ENCODE data around the gene CAMTA1. TPM values are rescaled to one million over a fixed set of nuclear protein-coding genes. Genes with fewer than 3 reads are reported as not detected.

The CAMTA1 gene
- total RNA-seq, 1 experiment from 2014 or later = 69.5 TPM

- no peak overlapping the region for H2AFZ ChIP-seq (ENCODE audit: low read depth, low read length, poor library complexity, severe bottlenecking)
- H3K27me3 ChIP-seq (ENCODE audit: insufficient read depth, low read length) = peaks cover 32% of the 10 kb centered on the region; the same call in 1 of the 2 replicates
- no peak for DNase-seq (ENCODE audit: low read depth, low spot score)
- no peaks in the 10 kb centered on the region for H3K79me2 ChIP-seq (ENCODE audit: insufficient read depth, low read length)
- TF ChIP-seq CEBPB (IDR thresholded peaks at IDR 0.05; ENCODE audit: low read depth) (no peak), TCF7L2 (IDR thresholded peaks at IDR 0.05; ENCODE audit: borderline replicate concordance, extremely low read depth, insufficient read depth, insufficient read length) (no peak), POLR2A (IDR thresholded peaks at IDR 0.05; ENCODE audit: borderline replicate concordance, extremely low read depth, insufficient read depth, insufficient read length) (no peak), ATF3 (IDR thresholded peaks at IDR 0.05) (no peak), POLR2AphosphoS5 (IDR thresholded peaks at IDR 0.05; ENCODE audit: low read depth, low read length) (no peak), YY1 (IDR thresholded peaks at IDR 0.05; ENCODE audit: extremely low read depth, insufficient replicate concordance, low read depth, low read length) (no peak)
- POLR2A ChIA-PET = no interaction called here
- H3K4me2 ChIP-seq (ENCODE audit: low read length) = no peak overlapping the region
- BruUV-seq (replicated peaks) = no TSS peak
- intact Hi-C loops (cut with micrococcal nuclease) = no loop called here
- RAD21 ChIA-PET (ENCODE audit: low non-redundant PET in 1 of 2, low total read pairs in 2 of 2, uncharacterized antibody in 2 of 2, unreplicated experiment in 2 of 2) = no interaction called here
- H3K36me3 ChIP-seq (ENCODE audit: control insufficient read depth in 1 of 2, insufficient read depth in 2 of 2, low read length in 2 of 2) = no peaks in the 10 kb centered on the region
- no peaks in the 10 kb centered on the region for H3K9me3 ChIP-seq (ENCODE audit: control insufficient read depth in 1 of 2, insufficient read depth in 1 of 2, low read depth in 1 of 2, low read length in 2 of 2)
- no peaks in the 10 kb centered on the region for H4K20me1 ChIP-seq (ENCODE audit: insufficient read depth)
- no peaks in the 10 kb centered on the region for H3K9me2 ChIP-seq (ENCODE audit: insufficient read depth)
- H3K9ac ChIP-seq (ENCODE audit: low read length) = no peak overlapping the region
- CTCF ChIA-PET = interaction anchor here (1.4 kb wide), 1 partner anchor 16 kb away, joined by 3 read pairs; no protein-coding TSS in a partner anchor
- H3K4me3 ChIP-seq (replicated peaks in 1 of 2; ENCODE audit: low read depth in 1 of 2, low read length in 2 of 2) = no peak overlapping the region
- H3K4me1 ChIP-seq (ENCODE audit: control insufficient read depth in 1 of 2, insufficient read depth in 2 of 2, low read length in 2 of 2) = no peaks in the 10 kb centered on the region
- H3K27ac ChIP-seq (ENCODE audit: low read depth, low read length) = no peak overlapping the region
- ATAC-seq = no peak
Measured at GRCh38 chr1:7086106-7086505, 300.9 kb downstream of the CAMTA1 start.

- Histone ChIP-seq H3K9me2 (ENCODE audit: insufficient read depth) (no peaks in the 10 kb centered on the region), H3K27ac (ENCODE audit: low read depth, low read length) (no peak overlapping the region), H3K27me3 (ENCODE audit: insufficient read depth, low read length) (peaks cover 50% of the 10 kb centered on the region), H3K9me3 (ENCODE audit: control insufficient read depth in 1 of 2, insufficient read depth in 1 of 2, low read depth in 1 of 2, low read length in 2 of 2) (no peaks in the 10 kb centered on the region), H3K4me1 (ENCODE audit: control insufficient read depth in 1 of 2, insufficient read depth in 2 of 2, low read length in 2 of 2) (no peaks in the 10 kb centered on the region), H4K20me1 (ENCODE audit: insufficient read depth) (no peaks in the 10 kb centered on the region), H3K4me2 (ENCODE audit: low read length) (no peak overlapping the region), H3K79me2 (ENCODE audit: insufficient read depth, low read length) (no peaks in the 10 kb centered on the region), H3K9ac (ENCODE audit: low read length) (no peak overlapping the region), H3K4me3 (replicated peaks in 1 of 2; ENCODE audit: low read depth in 1 of 2, low read length in 2 of 2) (no peak overlapping the region), H2AFZ (ENCODE audit: low read depth, low read length, poor library complexity, severe bottlenecking) (no peak overlapping the region), H3K36me3 (ENCODE audit: control insufficient read depth in 1 of 2, insufficient read depth in 2 of 2, low read length in 2 of 2) (no peaks in the 10 kb centered on the region)
- DNase-seq (ENCODE audit: low read depth, low spot score) (no peak), ATAC-seq (no peak)
- POLR2A ChIA-PET = no interaction called here
- CTCF ChIA-PET = no interaction called here
- intact Hi-C loops (cut with micrococcal nuclease) = no loop called here
- RAD21 ChIA-PET (ENCODE audit: low non-redundant PET in 1 of 2, low total read pairs in 2 of 2, uncharacterized antibody in 2 of 2, unreplicated experiment in 2 of 2) = no interaction called here
- no TSS peak for BruUV-seq (replicated peaks)
- TF ChIP-seq EZH2phosphoT487 (IDR thresholded peaks at IDR 0.05; ENCODE audit: borderline replicate concordance) = no peak
- no peak for TF ChIP-seq CTCF (IDR thresholded peaks at IDR 0.05 in 2 of 3, conservative IDR thresholded peaks at IDR 0.05 in 1 of 3; ENCODE audit: borderline replicate concordance in 1 of 3, insufficient read depth in 1 of 3, low read depth in 2 of 3, low read length in 2 of 3)
- no peak for TF ChIP-seq ZFX (IDR thresholded peaks at IDR 0.05)
- TF ChIP-seq CEBPB (IDR thresholded peaks at IDR 0.05; ENCODE audit: low read depth) = no peak
- TF ChIP-seq TCF7L2 (IDR thresholded peaks at IDR 0.05; ENCODE audit: borderline replicate concordance, extremely low read depth, insufficient read depth, insufficient read length) = no peak
- TF ChIP-seq ZNF274 (IDR thresholded peaks at IDR 0.05; ENCODE audit: low read depth, low read length) = no peak
- no peak for TF ChIP-seq REST (IDR thresholded peaks at IDR 0.05; ENCODE audit: low read depth)
- no peak for TF ChIP-seq EGR1 (IDR thresholded peaks at IDR 0.05; ENCODE audit: low read depth)
- no peak for TF ChIP-seq FOSL1 (IDR thresholded peaks at IDR 0.05; ENCODE audit: low read depth)
- no peak for TF ChIP-seq YY1 (IDR thresholded peaks at IDR 0.05; ENCODE audit: extremely low read depth, insufficient replicate concordance, low read depth, low read length)
- TF ChIP-seq POLR2A (IDR thresholded peaks at IDR 0.05; ENCODE audit: borderline replicate concordance, extremely low read depth, insufficient read depth, insufficient read length) = no peak
Measured at GRCh38 chr1:7087888-7088287, 302.6 kb downstream of the CAMTA1 start.

Measured in HCT116 (cell line).